OCI-LY1 (cell line): ENCODE results near the gene GMIP.

Source experiments
- H2AFZ ChIP-seq: fragments of 200-600 bp; sonication (generic), shearing (Covaris generic); 2 replicates; pipeline ENCODE4 v1.6.0; 2014; ENCODE audit warnings: antibody characterized with exemption, mild to moderate bottlenecking, low read length
- H3F3A ChIP-seq: fragments of 200-600 bp; sonication (generic), shearing (Covaris generic); 2 replicates; pipeline ENCODE4 v1.6.0; 2014; ENCODE audit warnings: mild to moderate bottlenecking, antibody characterized with exemption, low read length, moderate library complexity; ENCODE audit not compliant: insufficient read depth
- H3K27ac ChIP-seq: fragments of 200-600 bp; sonication (generic); 2 replicates; pipeline ENCODE4 v1.5.1; 2014; ENCODE audit warnings: low read length, mixed run types, mild to moderate bottlenecking, low read depth; ENCODE audit not compliant: poor library complexity, severe bottlenecking
- H3K27me3 ChIP-seq: fragments of 200-600 bp; sonication (generic); 2 replicates; pipeline ENCODE4 v1.6.0; 2014; ENCODE audit warnings: antibody characterized with exemption, mild to moderate bottlenecking, low read length, moderate library complexity; ENCODE audit not compliant: insufficient read depth
- H3K36me3 ChIP-seq: fragments of 200-600 bp; sonication (generic); 2 replicates; pipeline ENCODE4 v1.6.1; 2014; ENCODE audit warnings: mild to moderate bottlenecking, antibody characterized with exemption, low read length, moderate library complexity, mixed read lengths; ENCODE audit not compliant: insufficient read depth
- H3K4me1 ChIP-seq: fragments of 200-600 bp; sonication (generic); 2 replicates; pipeline ENCODE4 v1.5.1; 2014; ENCODE audit warnings: mild to moderate bottlenecking, low read length, moderate library complexity; ENCODE audit not compliant: insufficient read depth, severe bottlenecking
- H3K4me2 ChIP-seq: fragments of 200-600 bp; sonication (generic), shearing (Covaris generic); 2 replicates; pipeline ENCODE4 v1.6.1; 2014; ENCODE audit warnings: low read length
- H3K4me3 ChIP-seq: fragments of 200-600 bp; sonication (generic); 2 replicates; pipeline ENCODE4 v1.5.1; 2014; ENCODE audit warnings: low read length, low read depth, mild to moderate bottlenecking, mixed read lengths; ENCODE audit not compliant: poor library complexity, severe bottlenecking
- H3K79me2 ChIP-seq: fragments of 200-600 bp; shearing (Covaris generic); 2 replicates; pipeline ENCODE4 v1.6.1; 2016; ENCODE audit warnings: mixed run types, low read length, mixed read lengths; ENCODE audit not compliant: insufficient read depth
- H3K9ac ChIP-seq: fragments of 200-600 bp; sonication (generic), shearing (Covaris generic); 2 replicates; pipeline ENCODE4 v1.6.1; 2014; ENCODE audit warnings: mild to moderate bottlenecking, low read length, mixed read lengths
- H3K9me2 ChIP-seq: fragments of 200-600 bp; sonication (generic), shearing (Covaris generic); 2 replicates; pipeline ENCODE4 v1.6.1; 2014; ENCODE audit warnings: low read depth, mild to moderate bottlenecking, low read length, mixed read lengths
- H3K9me3 ChIP-seq: fragments of 200-600 bp; shearing (Covaris generic); 2 replicates; pipeline ENCODE4 v1.6.1; 2014; ENCODE audit warnings: low read length, mixed read lengths
- H4K20me1 ChIP-seq: fragments of 200-600 bp; sonication (generic), shearing (Covaris generic); 2 replicates; pipeline ENCODE4 v1.6.0; 2016; ENCODE audit warnings: mild to moderate bottlenecking, low read length; ENCODE audit not compliant: insufficient read depth
- EZH2 ChIP-seq: fragments of 200-600 bp; sonication (generic), shearing (Covaris generic); IDR thresholded peaks from 2 replicates; pipeline ENCODE4 v1.8.0; 2017; ENCODE audit warnings: borderline replicate concordance, mixed run types, mild to moderate bottlenecking, antibody characterized with exemption, low read length, moderate library complexity, mixed read lengths
- TF ChIP-seq, protein P1 (sequence below): fragments of 200-600 bp; sonication (generic), shearing (Covaris generic); IDR thresholded peaks from 2 replicates; pipeline ENCODE4 v1.5.1; 2017; ENCODE audit warnings: mild to moderate bottlenecking, antibody characterized with exemption, low read length, moderate library complexity, mixed read lengths

Gene GMIP

DNA sequence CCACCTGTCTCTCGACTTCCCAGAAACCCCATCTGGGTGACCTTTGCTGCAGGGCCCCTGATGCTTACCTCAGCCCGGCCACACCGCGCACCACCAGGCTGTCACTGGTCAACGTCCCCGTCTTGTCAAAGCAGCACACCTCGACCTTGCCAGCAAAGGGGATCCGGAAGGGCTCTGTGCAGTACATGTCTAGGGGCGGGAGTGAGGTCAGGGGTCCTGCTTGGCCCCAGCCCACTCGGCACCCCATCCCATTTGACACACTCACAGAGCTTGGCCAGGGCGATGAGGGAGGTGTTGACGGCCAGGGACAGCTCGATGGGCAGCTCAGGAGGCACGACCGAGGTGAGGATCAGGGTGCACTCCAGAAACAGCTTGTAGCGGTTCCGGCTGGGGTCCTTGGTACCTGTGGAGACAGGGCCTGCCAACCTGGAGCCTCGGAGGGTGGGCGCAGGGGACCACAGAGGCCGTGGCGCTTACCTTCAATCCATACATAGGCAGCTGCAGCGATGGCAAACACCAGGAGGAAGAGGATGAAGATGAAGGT is 11.7 kb upstream of the GMIP start:
- no peaks in the 10 kb centered on the region for H4K20me1 ChIP-seq
- TF ChIP-seq EZH2 = no peak
- TF ChIP-seq, protein P1, sequence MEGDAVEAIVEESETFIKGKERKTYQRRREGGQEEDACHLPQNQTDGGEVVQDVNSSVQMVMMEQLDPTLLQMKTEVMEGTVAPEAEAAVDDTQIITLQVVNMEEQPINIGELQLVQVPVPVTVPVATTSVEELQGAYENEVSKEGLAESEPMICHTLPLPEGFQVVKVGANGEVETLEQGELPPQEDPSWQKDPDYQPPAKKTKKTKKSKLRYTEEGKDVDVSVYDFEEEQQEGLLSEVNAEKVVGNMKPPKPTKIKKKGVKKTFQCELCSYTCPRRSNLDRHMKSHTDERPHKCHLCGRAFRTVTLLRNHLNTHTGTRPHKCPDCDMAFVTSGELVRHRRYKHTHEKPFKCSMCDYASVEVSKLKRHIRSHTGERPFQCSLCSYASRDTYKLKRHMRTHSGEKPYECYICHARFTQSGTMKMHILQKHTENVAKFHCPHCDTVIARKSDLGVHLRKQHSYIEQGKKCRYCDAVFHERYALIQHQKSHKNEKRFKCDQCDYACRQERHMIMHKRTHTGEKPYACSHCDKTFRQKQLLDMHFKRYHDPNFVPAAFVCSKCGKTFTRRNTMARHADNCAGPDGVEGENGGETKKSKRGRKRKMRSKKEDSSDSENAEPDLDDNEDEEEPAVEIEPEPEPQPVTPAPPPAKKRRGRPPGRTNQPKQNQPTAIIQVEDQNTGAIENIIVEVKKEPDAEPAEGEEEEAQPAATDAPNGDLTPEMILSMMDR = no peak

DNA sequence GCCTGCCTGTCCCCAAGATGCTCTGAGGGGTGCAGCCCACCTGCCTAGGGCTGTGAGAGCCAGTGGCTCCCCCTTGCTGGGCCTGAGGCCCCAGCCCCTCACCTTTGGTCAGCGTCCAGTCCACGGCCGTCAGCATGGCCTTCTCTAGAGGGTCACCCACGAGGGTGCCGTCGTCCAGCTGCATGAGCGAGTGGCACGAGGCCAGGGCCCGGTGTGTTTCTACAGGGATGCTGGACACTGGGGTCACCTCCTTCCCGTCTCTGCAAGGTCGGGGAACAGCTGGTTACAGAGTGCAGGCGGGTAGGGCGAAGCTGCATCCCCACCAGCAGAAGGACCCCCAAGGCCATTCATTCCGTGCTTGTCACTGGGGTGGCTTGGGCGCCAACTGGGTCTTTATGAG is 11.0 kb upstream of the GMIP start:
- H3K36me3 ChIP-seq = peaks cover 98% of the 10 kb centered on the region
- no peak overlapping the region for H3K9ac ChIP-seq
- no peak overlapping the region for H2AFZ ChIP-seq
- no peaks in the 10 kb centered on the region for H3K9me2 ChIP-seq
- H4K20me1 ChIP-seq = no peaks in the 10 kb centered on the region
- H3K79me2 ChIP-seq = no peaks in the 10 kb centered on the region
- no peaks in the 10 kb centered on the region for H3F3A ChIP-seq
- H3K27me3 ChIP-seq = no peaks in the 10 kb centered on the region
- TF ChIP-seq EZH2 = no peak
- TF ChIP-seq, protein P1 = no peak
- no peak overlapping the region for H3K4me2 ChIP-seq
- no peak overlapping the region for H3K4me3 ChIP-seq
- no peaks in the 10 kb centered on the region for H3K4me1 ChIP-seq
- no peaks in the 10 kb centered on the region for H3K9me3 ChIP-seq
- H3K27ac ChIP-seq = no peak overlapping the region

More for the DNA sequence above, 11.7 kb upstream of the GMIP start:
- Histone ChIP-seq H3K27ac (no peak overlapping the region), H3K9me3 (no peaks in the 10 kb centered on the region), H3K79me2 (peaks cover 5% of the 10 kb centered on the region), H3K27me3 (no peaks in the 10 kb centered on the region), H3K36me3 (peaks cover 98% of the 10 kb centered on the region), H2AFZ (no peak overlapping the region), H3F3A (no peaks in the 10 kb centered on the region), H3K4me1 (no peaks in the 10 kb centered on the region), H3K9ac (no peak overlapping the region), H3K4me3 (no peak overlapping the region), H3K4me2 (no peak overlapping the region), H3K9me2 (no peaks in the 10 kb centered on the region)

DNA sequence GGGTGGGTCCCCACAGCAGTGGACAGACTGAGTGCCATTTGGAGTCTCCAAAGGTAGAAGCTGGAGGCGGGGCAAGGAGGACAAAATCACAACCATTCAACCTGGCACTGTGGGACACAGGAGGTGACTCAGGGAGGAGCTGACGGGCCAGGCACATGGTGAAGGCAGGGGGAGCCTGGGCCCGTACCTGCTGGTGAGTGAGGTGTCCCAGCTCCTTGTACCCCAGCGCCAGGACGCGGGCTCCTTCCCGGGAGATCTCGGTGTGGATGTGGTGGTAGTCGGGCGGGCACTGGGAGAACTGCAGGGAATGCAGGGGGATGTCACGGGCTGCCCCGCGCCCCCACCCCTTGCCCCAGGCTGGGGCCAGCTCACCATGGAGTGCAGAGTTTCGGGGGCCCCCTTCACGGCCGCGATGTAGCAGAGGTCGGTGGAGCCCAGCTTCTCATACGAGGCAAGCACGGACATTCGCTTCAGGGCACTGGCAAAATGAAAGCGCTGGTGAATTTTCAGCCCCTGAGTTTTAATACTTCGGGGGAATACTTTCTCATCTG is 10.2 kb upstream of the GMIP start:
- no peak overlapping the region for H2AFZ ChIP-seq
- no peaks in the 10 kb centered on the region for H3K9me3 ChIP-seq
- no peaks in the 10 kb centered on the region for H3K4me1 ChIP-seq
- H3K79me2 ChIP-seq = no peaks in the 10 kb centered on the region
- no peaks in the 10 kb centered on the region for H3F3A ChIP-seq
- H3K4me3 ChIP-seq = no peak overlapping the region
- no peaks in the 10 kb centered on the region for H3K9me2 ChIP-seq
- H3K9ac ChIP-seq = no peak overlapping the region
- H3K27ac ChIP-seq = no peak overlapping the region
- H3K36me3 ChIP-seq = peaks cover 98% of the 10 kb centered on the region
- TF ChIP-seq, protein P1 = no peak
- no peak for TF ChIP-seq EZH2
- no peaks in the 10 kb centered on the region for H3K27me3 ChIP-seq
- H4K20me1 ChIP-seq = no peaks in the 10 kb centered on the region
- H3K4me2 ChIP-seq = no peak overlapping the region
